PC-9 (cell line): ENCODE data around the gene CACYBP. TPM values are rescaled to one million over a fixed set of nuclear protein-coding genes. Genes with fewer than 3 reads are reported as not detected.

Source experiments
- BruUV-seq: library from RNA; stranded (reverse); fragments of 400-500 nt; replicated peaks from 2 replicates; lab custom pipeline; 2021; lab: Mats Ljungman, UMichigan
- CTCF ChIA-PET: fragments of 300-600 bp; sonication (Branson Sonifier 250); formaldehyde crosslinking; loops from one replicate; lab custom pipeline; 2022; ENCODE audit warnings: antibody characterized with exemption; lab: Charles Lee
- POLR2A ChIA-PET: fragments of 300-600 bp; sonication (Branson Sonifier 250); formaldehyde crosslinking; loops from one replicate; lab custom pipeline; 2022; ENCODE audit warnings: antibody characterized with exemption; ENCODE audit not compliant: unreplicated experiment; lab: Charles Lee
- DNase-seq, 2 experiments: peaks; one replicate each; pipeline versions ENCODE4 v3.0.0 to v3.0.0-alpha.2; 2015 to 2022; ENCODE audit warnings: mixed read lengths in 1 of 2
- H2AFZ ChIP-seq: fragments of 200-600 bp; sonication (generic); 2 replicates; pipeline ENCODE4 v1.8.1; 2017; ENCODE audit warnings: antibody characterized with exemption
- H3F3A ChIP-seq: fragments of 200-600 bp; sonication (generic); 2 replicates; pipeline ENCODE4 v1.8.1; 2017; ENCODE audit warnings: antibody characterized with exemption, mild to moderate bottlenecking, low read depth; ENCODE audit not compliant: insufficient read depth
- H3K27ac ChIP-seq: fragments of 200-600 bp; sonication (generic); 2 replicates; pipeline ENCODE4 v1.6.1; 2016; ENCODE audit warnings: mixed run types
- H3K27me3 ChIP-seq: fragments of 200-600 bp; sonication (generic); 2 replicates; pipeline ENCODE4 v1.6.1; 2016; ENCODE audit warnings: low read depth, mixed run types; ENCODE audit not compliant: insufficient read depth
- H3K36me3 ChIP-seq: fragments of 200-600 bp; sonication (generic); 2 replicates; pipeline ENCODE4 v1.6.1; 2016; ENCODE audit warnings: low read depth, mixed run types
- H3K4me1 ChIP-seq: fragments of 200-600 bp; sonication (generic); replicated peaks from 2 replicates; pipeline ENCODE4 v1.6.1; 2016; ENCODE audit warnings: mixed run types; ENCODE audit not compliant: insufficient read depth
- H3K4me2 ChIP-seq: fragments of 200-600 bp; sonication (generic); 2 replicates; pipeline ENCODE4 v1.6.1; 2017; ENCODE audit warnings: mixed run types
- H3K4me3 ChIP-seq: fragments of 200-600 bp; sonication (generic); 2 replicates; pipeline ENCODE4 v1.6.1; 2016; ENCODE audit warnings: mixed run types
- H3K79me2 ChIP-seq: fragments of 200-600 bp; sonication (generic); 2 replicates; pipeline ENCODE4 v1.6.1; 2017; ENCODE audit warnings: low read depth, mixed run types
- H3K9me2 ChIP-seq: fragments of 200-600 bp; sonication (generic); 2 replicates; pipeline ENCODE4 v1.8.1; 2017; ENCODE audit warnings: mild to moderate bottlenecking; ENCODE audit not compliant: insufficient read depth
- H3K9me3 ChIP-seq: fragments of 200-600 bp; sonication (generic); 2 replicates; pipeline ENCODE4 v1.8.1; 2016; ENCODE audit warnings: low read depth; ENCODE audit not compliant: insufficient read depth
- H4K20me1 ChIP-seq: fragments of 200-600 bp; sonication (generic); 2 replicates; pipeline ENCODE4 v1.8.1; 2017; ENCODE audit not compliant: insufficient read depth
- CTCF ChIP-seq: fragments of 200-600 bp; sonication (generic); conservative IDR thresholded peaks from 2 replicates; pipeline ENCODE4 v1.6.1; 2017; ENCODE audit warnings: mixed run types, antibody characterized with exemption, mild to moderate bottlenecking, moderate library complexity
- EZH2 ChIP-seq: fragments of 200-600 bp; sonication (generic); IDR thresholded peaks from 2 replicates; pipeline ENCODE4 v1.8.0; 2017; ENCODE audit warnings: antibody characterized with exemption, low read depth
- intact Hi-C: fragments of 100-400 bp; cut with micrococcal nuclease; formaldehyde crosslinking; loops from one replicate; pipeline ENCODE4 v1.10.0; 2022; ENCODE audit not compliant: unreplicated experiment
- total RNA-seq: library from RNA; stranded (reverse); gene quantifications from 2 replicates; pipeline ENCODE4 v1.2.3, GENCODE V29; 2021

The CACYBP gene
- total RNA-seq, 1 experiment from 2014 or later = 156 TPM

GRCh38 chr1:174960362-174960761, 39.4 kb upstream of the CACYBP start:
- Histone ChIP-seq H2AFZ (no peak overlapping the region), H3K4me1 (peaks cover 23% of the 10 kb centered on the region), H3K27me3 (no peaks in the 10 kb centered on the region), H3F3A (peaks cover 16% of the 10 kb centered on the region), H4K20me1 (no peaks in the 10 kb centered on the region), H3K9me3 (no peaks in the 10 kb centered on the region), H3K36me3 (no peaks in the 10 kb centered on the region), H3K4me3 (no peak overlapping the region), H3K9me2 (no peaks in the 10 kb centered on the region), H3K79me2 (no peaks in the 10 kb centered on the region), H3K4me2 (no peak overlapping the region), H3K27ac (no peak overlapping the region)
- ChIA-PET POLR2A (no interaction called here), CTCF (no interaction called here)
- DNase-seq = no peak
- BruUV-seq = no TSS peak
- TF ChIP-seq CTCF (no peak), EZH2 (no peak)
- intact Hi-C loops = no loop called here

- Histone ChIP-seq H3K79me2 (no peaks in the 10 kb centered on the region), H3K9me3 (no peaks in the 10 kb centered on the region), H3K36me3 (no peaks in the 10 kb centered on the region), H4K20me1 (no peaks in the 10 kb centered on the region), H3K9me2 (no peaks in the 10 kb centered on the region), H3K4me1 (peaks cover 56% of the 10 kb centered on the region), H3K4me2 (peak overlapping the region; percentile 60), H3F3A (peaks cover 32% of the 10 kb centered on the region), H3K27ac (peak overlapping the region; percentile 83), H2AFZ (no peak overlapping the region), H3K27me3 (no peaks in the 10 kb centered on the region), H3K4me3 (no peak overlapping the region)
- intact Hi-C loops = loop anchor here (2.0 kb wide), 1 partner anchor 35 kb away; the partner anchor contains the start of gene CACYBP
- no TSS peak for BruUV-seq
- TF ChIP-seq CTCF (no peak), EZH2 (no peak)
- POLR2A ChIA-PET = interaction anchor here (0.6 kb wide), 1 partner anchor 13 kb away, joined by 4 read pairs; no protein-coding TSS in a partner anchor
- CTCF ChIA-PET = no interaction called here
- peak in 1 of 2 experiments; percentile 44 for DNase-seq
Observed at GRCh38 chr1:174963529-174964125, 36.1 kb upstream of the CACYBP start.

GRCh38 chr1:174964261-174964971, 35.3 kb upstream of the CACYBP start:
- no peak overlapping the region for H2AFZ ChIP-seq
- no peaks in the 10 kb centered on the region for H3K36me3 ChIP-seq
- no peaks in the 10 kb centered on the region for H3K79me2 ChIP-seq
- peaks cover 37% of the 10 kb centered on the region for H3F3A ChIP-seq
- POLR2A ChIA-PET = interaction anchor here (0.6 kb wide), 1 partner anchor 14 kb away, joined by 4 read pairs; no protein-coding TSS in a partner anchor
- intact Hi-C loops = loop anchor here (2.0 kb wide), 1 partner anchor 34 kb away; the partner anchor contains the start of gene CACYBP
- H3K27me3 ChIP-seq = no peaks in the 10 kb centered on the region
- peak overlapping the region; percentile 60 for H3K4me2 ChIP-seq
- H3K9me2 ChIP-seq = no peaks in the 10 kb centered on the region
- CTCF ChIA-PET = interaction anchor here (0.6 kb wide), 1 partner anchor 1796 kb away, joined by 3 read pairs; no protein-coding TSS in a partner anchor
- peak; percentile 29 to 97 for DNase-seq
- TF ChIP-seq CTCF = no peak
- no peak for TF ChIP-seq EZH2
- no peaks in the 10 kb centered on the region for H4K20me1 ChIP-seq
- no TSS peak for BruUV-seq
- peaks cover 64% of the 10 kb centered on the region for H3K4me1 ChIP-seq
- H3K4me3 ChIP-seq = no peak overlapping the region
- H3K9me3 ChIP-seq = no peaks in the 10 kb centered on the region
- H3K27ac ChIP-seq = peak overlapping the region; percentile 83
